HG03575 (cell line): ENCODE measurements around the gene EFEMP1.

ENCODE experiments used
- ATAC-seq: cut with Tn5 transposase; IDR thresholded peaks from one replicate; pipeline ENCODE4 v1.9.1; 2021; ENCODE audit not compliant: unreplicated experiment, insufficient number of reproducible peaks, low FRiP score; ENCODE audit errors: extremely low read depth

The EFEMP1 gene

DNA sequence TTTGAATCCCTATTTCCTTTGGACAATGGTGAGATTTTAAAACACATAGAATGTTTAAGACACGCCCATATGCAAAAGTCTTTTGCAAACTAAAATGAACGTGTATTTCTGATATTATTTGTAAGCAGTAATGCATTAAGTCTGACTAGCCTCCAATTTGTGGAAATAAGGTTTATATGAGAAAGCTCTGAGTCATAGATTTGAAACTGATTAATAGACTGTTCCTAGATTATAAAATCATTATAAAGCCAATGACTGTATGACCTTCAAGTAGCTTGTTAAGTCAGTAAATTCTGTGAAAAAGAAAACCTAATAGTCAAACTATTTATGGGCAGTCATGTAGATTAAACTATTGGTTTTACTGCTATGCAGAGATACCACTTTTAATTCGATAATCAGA, 12.8 kb upstream of the EFEMP1 start:
- no peak for ATAC-seq

DNA sequence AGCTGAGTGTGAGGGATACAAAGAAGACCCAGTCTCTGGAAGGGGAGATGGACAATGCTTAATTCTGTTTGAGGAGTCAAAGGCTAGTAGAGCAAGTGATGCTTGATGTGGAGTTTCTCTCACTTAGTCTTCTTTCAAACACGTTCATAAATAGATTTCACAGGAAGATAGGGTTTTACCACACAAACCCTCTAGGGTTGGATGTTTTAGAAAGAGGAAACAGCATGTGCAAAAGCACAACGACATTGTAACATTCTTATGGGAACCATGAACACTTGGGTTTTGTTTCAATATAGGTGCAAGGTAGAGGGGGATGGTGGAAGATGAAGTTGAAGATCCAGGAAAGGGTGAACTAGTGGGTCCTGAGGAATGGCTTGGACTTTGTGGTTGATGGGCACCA, 10.8 kb upstream of the EFEMP1 start:
- ATAC-seq = no peak

DNA sequence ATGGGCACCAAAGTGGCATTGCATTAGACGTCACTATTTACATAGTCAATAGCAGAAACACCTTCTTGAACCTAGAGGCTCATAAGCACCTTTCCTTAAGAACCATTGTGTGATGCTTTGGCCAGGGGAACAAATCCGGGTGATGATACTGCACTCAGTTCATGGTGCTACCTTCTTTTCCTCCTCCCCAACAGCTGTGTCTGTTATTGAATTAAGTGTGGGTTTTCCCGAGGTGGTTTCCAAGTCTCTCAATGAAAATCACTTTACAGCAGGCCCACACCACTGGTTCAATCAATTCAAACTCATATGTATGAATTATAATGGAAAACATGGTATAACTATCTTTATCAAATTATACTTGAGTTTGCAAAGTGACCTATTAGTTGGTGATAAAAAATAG, 9.3 kb upstream of the EFEMP1 start:
- ATAC-seq = no peak

DNA sequence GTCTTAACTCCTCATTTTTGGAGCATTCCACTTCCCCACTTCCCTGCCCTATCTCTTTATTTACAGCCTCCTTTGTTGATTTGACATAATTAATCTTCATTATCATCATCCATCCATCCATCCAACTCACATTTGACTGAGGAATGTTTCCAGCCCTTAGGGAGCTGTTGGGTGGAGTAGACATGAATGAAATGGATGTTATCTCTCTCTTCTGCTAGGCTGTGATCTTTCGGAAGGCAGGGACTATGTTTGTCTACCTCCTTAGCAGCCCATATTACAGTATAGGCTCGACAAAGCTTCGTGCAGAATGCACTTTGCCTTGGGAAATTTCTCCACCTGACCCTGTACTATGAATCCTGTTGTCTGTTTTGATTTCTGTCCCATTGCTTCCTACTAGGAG, 7.7 kb upstream of the EFEMP1 start:
- ATAC-seq = no peak

DNA sequence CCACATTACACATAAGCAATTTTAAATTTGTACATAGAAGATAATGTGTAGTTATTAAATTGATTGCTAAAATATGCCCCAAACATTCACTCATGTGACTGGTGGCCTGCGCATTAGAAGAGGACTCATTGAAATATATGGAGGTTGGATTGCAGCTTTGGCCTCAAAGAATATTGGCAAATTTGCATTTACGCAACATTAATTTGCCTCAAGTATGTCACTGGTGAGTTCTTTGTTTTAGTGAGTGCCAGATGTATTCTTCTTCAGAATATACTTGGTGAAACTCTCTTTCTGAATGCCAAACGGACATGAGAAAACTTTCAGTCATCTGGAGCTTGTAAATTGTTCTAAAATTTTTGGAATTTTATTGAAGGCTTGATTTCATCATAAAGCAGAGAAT, 5.9 kb upstream of the EFEMP1 start:
- no peak for ATAC-seq

DNA sequence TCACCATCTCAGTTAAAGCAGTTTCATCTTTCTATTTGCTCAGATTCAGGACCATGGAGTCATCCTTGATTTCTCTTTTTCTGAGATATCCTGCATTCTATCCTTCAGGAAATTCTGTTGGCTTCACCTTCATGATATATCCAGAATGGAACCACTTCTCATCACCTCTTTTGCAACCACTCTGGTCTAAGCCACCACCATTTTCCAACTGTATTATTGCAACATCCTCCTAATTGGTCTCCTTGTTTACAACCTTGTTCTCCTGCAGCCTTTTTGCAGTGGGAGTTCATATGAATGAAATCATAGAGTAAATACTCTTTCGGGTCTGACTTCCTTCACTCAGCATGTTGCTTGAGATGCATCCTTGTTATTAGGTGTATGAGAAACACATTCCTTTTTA, 3.4 kb upstream of the EFEMP1 start:
- no peak for ATAC-seq

DNA sequence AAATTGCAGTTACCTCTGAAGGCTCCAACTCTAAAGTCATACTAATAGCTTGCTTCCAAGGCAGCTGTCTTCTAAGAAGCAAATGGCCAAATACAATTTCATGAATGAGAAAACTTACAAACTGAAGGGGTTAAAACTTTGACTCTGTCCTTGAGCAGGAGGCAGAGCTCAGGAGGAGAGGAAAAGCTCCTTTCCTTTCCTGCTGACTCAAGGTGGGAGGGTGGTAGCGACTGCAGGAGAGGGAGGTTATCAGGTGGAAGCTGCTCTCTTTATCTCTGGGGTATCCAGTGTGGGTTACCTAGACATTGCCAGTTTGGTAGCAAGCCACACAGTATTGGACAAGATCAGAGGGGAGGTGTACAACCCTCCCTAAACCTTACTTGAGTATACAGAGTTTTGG, 2.7 kb upstream of the EFEMP1 start:
- ATAC-seq = no peak

DNA sequence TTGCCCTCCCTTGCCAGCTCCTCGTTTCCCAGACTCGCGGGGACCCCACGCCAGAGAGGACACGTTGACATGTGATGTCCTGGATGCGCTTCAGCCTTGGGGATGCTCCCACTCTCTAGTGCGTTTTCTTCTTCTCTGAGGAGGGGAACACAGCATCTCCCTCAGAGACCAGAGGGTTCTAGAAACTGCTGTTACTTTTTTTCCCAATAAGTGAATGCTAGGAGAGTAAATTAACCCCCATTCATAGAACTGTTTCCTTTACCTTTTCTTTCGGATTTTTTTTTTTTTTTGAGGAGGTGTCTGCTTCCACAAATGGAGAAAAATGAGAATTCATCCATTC, 370 bp upstream of the EFEMP1 start:
- ATAC-seq = no peak

DNA sequence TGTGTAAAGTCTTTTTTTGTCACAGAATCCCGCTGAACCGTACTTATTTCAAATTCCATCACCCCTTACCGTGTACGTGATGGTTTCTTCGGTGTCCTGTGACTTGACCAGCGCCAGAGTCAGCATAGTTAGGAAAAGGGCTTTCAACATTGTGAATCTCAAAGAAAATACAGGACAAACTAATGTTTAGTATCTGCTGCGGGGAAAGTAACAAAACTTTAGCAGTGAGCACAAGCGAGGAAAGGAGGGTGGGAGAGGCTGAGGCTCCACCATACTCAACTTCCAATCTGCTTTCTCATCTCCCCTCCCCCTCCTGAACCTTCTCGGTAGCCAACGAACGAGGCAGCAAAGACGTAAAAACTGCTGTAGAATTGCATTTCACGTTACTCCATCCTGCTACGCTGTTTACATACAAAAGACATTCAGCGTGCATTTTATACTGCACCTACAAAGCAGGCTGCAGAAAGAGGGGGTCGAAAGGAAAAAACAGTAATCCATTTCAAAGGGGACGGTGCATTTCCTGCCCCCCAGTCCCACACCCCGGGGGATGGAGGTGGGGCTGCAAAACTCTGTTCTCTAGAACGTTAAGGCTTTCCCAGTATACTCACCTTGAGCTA, 1.2 kb downstream of the EFEMP1 start:
- ATAC-seq = no peak

DNA sequence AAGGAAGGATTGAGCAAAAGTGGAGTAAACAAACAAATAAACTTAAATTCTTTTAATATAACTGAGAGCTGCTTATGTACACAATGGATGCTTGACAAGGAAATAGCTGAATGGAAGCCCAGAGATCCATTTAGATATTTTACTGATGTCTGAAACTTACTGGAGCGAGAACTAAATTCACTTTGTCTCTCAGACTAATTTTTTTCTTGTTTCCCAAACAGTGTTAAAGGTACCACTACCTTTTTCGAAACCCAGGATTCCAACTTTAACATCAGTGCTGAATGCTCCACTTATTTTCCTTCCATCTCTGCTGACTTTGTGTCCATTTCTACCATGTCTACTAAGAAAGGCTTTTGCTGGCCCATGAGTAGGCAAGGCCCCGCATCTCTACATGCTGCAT, 4.0 kb downstream of the EFEMP1 start:
- no peak for ATAC-seq

DNA sequence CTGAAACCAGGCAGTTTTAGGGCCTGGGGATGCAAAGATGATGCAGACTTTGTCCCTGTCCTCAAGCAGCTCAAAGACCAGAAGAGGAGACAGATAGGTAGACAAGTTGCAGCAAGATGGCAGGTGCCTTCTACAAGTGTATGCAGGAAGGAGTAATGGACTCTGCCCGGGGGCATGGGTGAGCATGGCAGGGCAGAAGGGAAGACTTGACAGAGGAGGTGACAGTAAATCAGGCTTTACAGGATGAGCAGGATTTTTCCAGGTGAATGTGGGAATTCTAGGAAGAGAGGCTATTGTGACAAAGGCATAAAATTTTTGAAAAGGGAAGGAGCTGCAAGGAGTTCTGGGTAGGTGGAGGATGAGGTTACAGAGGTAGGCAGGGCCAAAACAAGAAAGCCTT, 4.7 kb downstream of the EFEMP1 start:
- ATAC-seq = no peak

DNA sequence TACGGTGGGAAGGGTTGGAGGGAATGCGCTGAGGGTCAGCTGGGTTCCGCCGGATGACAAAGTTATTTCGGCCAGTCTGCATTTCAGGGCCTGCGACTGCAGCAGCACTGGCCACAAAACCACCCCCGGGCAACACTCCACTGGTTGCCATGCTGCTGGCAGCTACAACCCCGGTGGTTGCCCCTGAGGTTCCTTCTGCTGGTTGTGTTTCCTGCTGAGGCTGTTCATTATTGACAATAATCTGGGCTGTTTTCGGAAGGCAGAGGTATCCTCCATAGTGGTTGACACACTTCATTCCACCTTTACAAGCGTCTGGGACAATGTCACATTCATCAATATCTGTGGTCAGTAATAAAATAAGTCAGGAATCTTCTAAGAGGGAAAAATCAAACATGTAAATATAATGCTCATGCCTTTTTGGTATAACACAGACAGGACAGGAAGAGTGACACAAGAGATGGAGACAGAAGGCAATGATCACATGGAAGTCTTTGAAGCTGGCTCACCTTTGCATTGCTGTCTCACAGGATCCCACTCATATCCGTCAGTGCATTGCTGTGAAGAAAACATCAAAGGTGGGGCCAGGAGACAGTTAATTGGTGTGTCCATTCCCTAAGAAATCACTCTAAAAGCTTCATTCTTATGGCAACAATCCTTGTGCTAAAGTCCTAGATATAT, 5.7 kb downstream of the EFEMP1 start:
- ATAC-seq = no peak

DNA sequence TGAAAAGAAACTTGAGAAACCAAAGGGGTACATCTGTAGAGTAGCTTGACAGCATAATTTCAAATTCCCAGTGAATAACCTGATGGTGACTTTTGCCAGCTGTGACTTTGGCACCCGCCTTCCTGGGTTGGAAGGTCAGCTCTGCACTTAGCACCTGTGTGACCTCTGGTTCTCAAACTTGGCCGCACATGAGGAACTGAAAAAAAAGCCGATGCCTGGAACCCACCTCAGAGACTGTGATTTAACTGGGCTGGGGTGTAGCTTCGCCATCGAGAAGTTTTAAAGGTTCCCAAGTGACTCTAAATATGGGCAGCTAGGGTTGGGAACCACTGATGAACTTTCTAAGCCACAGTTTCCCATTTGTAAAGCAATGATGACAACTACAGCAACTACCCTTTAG, 6.5 kb downstream of the EFEMP1 start:
- ATAC-seq = no peak

DNA sequence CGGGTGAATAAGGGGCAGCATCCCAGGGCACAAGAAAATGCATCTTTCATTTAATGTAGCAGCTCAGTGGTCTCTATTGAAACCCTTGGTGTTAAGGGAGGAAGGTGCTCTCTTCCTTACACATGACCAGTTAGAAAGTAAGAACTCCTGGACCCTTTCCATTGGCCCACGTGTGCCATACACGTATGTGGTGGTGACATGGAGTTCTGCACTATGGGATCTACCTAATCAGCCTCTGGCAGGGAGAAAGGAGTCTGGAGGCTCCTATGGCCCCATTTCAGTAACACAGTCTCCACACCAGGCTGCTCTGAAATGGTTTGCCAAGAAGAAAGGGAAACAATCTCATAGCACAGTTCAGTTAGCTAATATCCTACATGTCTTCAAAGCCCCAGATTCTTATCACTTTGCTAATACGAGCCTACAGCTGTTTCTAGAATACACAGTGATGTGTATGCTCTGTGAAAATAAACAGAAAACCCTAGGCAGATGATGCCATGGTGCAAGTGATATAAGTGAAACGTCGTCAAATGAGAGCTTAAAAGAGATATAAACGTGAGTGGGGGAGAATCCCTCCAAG, 7.0 kb downstream of the EFEMP1 start:
- no peak for ATAC-seq

DNA sequence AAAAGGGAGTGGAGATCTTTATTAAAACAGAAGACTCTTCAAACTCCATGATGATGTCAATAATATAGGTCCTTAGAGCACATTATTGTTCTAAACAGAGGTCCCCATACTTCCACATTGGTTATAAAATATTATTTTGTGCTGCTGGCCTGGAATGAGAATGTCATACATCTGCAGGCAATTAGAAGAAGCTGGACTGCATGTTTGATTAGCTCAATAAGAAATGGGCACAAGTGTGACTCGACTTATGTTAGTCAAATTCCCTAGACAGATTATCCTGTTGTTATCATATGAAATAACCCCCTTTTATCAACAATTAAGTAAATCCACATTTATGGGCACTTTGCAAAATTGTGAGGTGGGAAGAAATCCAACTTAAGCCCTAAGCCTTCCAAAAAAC, 8.8 kb downstream of the EFEMP1 start:
- ATAC-seq = no peak

DNA sequence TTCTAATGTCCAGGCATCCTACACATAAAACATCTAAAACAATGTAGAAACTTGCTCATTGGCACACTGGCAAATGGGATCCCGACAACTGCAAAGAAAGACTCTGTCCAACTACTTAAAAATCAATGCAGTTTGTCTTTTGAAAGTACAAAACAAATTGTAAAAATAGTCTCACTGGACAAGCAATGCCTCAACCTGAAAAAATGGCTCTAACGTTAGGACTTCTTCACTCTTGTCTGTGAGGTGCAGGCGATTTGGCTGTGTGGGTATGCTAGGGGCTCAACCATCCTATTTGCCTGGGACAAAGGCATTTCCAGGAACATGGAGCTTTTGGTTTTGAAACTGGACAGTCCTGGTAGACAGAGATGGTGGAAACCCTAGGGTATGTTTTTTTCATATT, 10.7 kb downstream of the EFEMP1 start:
- no peak for ATAC-seq

DNA sequence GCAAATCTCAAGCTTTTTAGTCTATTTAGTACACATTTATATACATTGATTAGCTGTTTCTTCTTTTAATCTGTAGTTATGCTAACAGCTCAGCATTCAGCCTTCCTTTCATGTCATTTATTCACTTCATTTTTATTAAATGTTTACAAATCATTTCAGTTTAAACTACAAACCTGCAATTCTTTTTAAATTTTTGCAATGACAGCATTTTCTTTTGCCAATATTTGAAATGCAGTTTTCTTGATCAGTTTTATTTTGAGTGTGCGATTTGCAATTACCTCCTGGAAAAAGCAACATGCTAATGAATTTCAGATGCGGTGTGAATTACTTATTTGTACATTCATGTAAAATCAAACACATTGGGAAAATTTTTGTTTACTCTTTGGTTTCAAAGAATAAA, 13.5 kb downstream of the EFEMP1 start:
- no peak for ATAC-seq

DNA sequence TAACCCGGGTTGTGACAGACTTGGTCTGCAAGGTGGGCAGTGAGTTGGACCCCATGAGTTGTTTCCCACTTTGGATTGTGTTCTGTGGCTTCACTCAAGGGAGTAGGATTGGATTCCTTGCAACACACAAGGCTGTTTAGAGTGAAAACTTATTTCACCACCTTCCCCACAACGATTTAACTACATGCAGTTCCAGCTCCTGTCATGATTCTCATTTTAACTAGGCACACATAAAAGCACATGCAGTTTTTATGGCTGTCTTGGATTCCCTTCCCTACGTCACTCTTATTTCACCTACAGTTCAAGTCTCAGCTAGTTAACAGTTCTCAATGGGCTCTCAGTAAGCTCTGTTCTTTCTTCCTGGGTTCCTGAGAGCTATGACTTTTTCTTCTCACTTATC, 15.9 kb downstream of the EFEMP1 start:
- no peak for ATAC-seq

DNA sequence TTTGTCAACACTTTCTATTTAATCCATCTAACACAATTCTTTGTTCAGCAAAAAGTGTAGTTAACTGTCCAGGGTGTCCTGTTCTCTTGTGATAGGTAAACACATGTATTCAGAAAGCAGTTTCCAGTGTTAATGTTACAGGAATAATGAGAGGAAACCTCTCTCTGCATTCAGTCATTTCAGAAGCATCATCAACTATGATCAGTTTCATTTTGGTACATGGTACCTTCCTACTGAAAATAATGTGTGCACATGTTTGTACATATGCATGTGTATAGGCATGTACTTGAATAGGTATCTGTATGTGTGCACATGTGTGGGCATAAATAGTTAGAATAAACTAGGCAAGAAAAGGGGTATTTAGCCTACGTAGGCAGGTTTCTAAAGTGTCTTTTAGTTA, 16.6 kb downstream of the EFEMP1 start:
- no peak for ATAC-seq

DNA sequence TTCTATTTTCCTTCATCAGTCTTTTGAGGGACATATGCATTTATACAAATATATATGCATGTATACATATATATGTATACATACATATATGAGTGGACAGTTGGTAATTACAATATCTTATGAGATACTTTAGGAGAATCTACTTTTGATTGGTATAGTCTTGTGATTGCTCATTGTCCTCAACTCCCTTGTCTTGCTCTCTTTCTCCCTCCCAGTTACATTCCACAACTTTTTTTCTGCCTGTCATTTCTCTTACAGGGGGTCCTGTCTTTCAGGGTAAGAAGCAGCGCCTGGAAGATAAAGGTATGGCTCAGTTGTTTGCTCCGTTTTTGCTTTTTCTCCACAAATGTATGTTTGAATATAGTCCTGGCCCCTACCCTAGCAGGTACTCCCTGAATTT, 19.9 kb downstream of the EFEMP1 start:
- ATAC-seq = no peak

DNA sequence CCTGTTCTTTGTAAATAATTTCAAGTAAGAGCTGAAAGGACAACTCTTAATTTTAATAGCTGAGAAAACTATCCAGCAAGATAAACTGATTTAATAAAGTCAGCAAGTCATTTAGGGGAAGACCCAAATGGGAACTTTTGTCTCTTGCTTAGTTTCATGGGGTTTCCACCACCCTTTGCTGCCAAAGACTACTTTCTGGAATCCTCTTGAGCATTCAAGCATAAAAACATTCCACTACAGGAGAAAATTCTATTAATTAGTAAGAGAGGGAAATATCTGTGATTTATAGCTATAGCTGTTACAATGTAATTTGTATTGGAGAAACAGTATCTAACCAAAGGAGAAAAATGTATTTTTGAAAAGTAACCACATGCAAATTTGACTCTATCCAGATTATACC, 20.6 kb downstream of the EFEMP1 start:
- no peak for ATAC-seq
